GM12878 (cell line): ENCODE results near the gene EPS8L1.

ENCODE experiments used
- BACH1 ChIP-seq: fragments of 450-650 bp; IDR thresholded peaks from 2 replicates; pipeline ENCODE4 v1.6.1; 2017; ENCODE audit warnings: mild to moderate bottlenecking, borderline replicate concordance
- CTCF ChIP-seq, 3 experiments: IDR thresholded peaks in 2 of 3; conservative IDR thresholded peaks in 1 of 3; 2 replicates each; pipeline ENCODE4 v1.5.1; 2011; ENCODE audit warnings: low read depth in 3 of 3, low read length in 3 of 3, mild to moderate bottlenecking in 3 of 3, control low read depth in 2 of 3, moderate library complexity in 2 of 3, inconsistent platforms in 1 of 3, mixed read lengths in 1 of 3; ENCODE audit not compliant: control insufficient read depth in 2 of 3, insufficient read depth in 1 of 3; ENCODE audit errors: extremely low read depth in 1 of 3
- EZH2 ChIP-seq: IDR thresholded peaks from 2 replicates; pipeline ENCODE4 v1.6.1; 2012; ENCODE audit warnings: low read depth, mild to moderate bottlenecking, control low read depth, inconsistent platforms, low read length, borderline replicate concordance; ENCODE audit not compliant: control insufficient read depth
- POLR2AphosphoS5 ChIP-seq: IDR thresholded peaks from 2 replicates; pipeline ENCODE4 v1.6.1; 2011; ENCODE audit warnings: mild to moderate bottlenecking, low read length, inconsistent platforms
- REST ChIP-seq: IDR thresholded peaks from 2 replicates; pipeline ENCODE4 v1.6.1; 2012; ENCODE audit warnings: mild to moderate bottlenecking, low read depth, low read length
- YY1 ChIP-seq: IDR thresholded peaks from 2 replicates; pipeline ENCODE4 v1.6.1; 2011; ENCODE audit warnings: low read depth, mild to moderate bottlenecking, low read length
- ZBTB33 ChIP-seq: fragments of 450-650 bp; IDR thresholded peaks from 2 replicates; pipeline ENCODE4 v1.6.1; 2017; ENCODE audit warnings: mild to moderate bottlenecking

- TF ChIP-seq CTCF (IDR thresholded peaks at IDR 0.05 in 2 of 3, conservative IDR thresholded peaks at IDR 0.05 in 1 of 3; ENCODE audit: control insufficient read depth in 2 of 3, extremely low read depth in 1 of 3, insufficient read depth in 1 of 3, low read depth in 3 of 3, low read length in 3 of 3) = no peak
- no peak for TF ChIP-seq REST
- no peak for TF ChIP-seq YY1
- no peak for TF ChIP-seq ZBTB33
- TF ChIP-seq EZH2 = no peak
- TF ChIP-seq BACH1 = no peak
- no peak for TF ChIP-seq POLR2AphosphoS5
Measured at GRCh38 chr19:55050749-55051532, 24.7 kb upstream of the EPS8L1 start.
